Esophagus squamous epithelium (tissue), 5 donors: ENCODE measurements around the gene PHACTR1. TPM values are rescaled to one million over a fixed set of nuclear protein-coding genes. Genes with fewer than 3 reads are reported as not detected.

ENCODE experiments used
- DNase-seq: peaks from one replicate; lab custom pipeline; 2025; lab: John Stamatoyannopoulos, UW
- H3K27ac ChIP-seq, 4 donors: fragments of 200-600 bp; sonication (generic); one replicate each; pipeline ENCODE4 v1.5.1; 2016 to 2019; ENCODE audit warnings: mild to moderate bottlenecking in 1 of 4
- H3K27me3 ChIP-seq, 4 donors: fragments of 200-600 bp; sonication (generic); 1 replicate in 3 of 4; 2 replicates in 1 of 4; pipeline versions ENCODE4 v1.5.1 to v1.6.0; 2017 to 2021; ENCODE audit warnings: antibody characterized with exemption in 1 of 4
- H3K36me3 ChIP-seq, 3 donors: fragments of 200-600 bp; sonication (generic); one replicate each; pipeline ENCODE4 v1.5.1; 2016 to 2019
- H3K4me1 ChIP-seq, 3 donors: fragments of 200-600 bp; sonication (generic); one replicate each; pipeline ENCODE4 v1.5.1; 2017 to 2019
- H3K4me3 ChIP-seq, 4 donors: fragments of 200-600 bp; sonication (generic); 1 replicate in 3 of 4; 2 replicates in 1 of 4; pipeline ENCODE4 v1.5.1; 2016 to 2019; ENCODE audit warnings: mild to moderate bottlenecking in 2 of 4, moderate library complexity in 1 of 4
- H3K9me3 ChIP-seq, 3 donors: fragments of 200-600 bp; sonication (generic); one replicate each; pipeline ENCODE4 v1.5.1; 2016 to 2019
- POLR2A ChIP-seq, 4 donors: fragments of 450-650 bp; IDR thresholded peaks; one replicate each; pipeline ENCODE4 v1.6.1; 2017; ENCODE audit warnings: antibody characterized with exemption in 4 of 4, mild to moderate bottlenecking in 4 of 4, moderate library complexity in 3 of 4
- WGBS, 2 donors: methylation state at CpG; one replicate each; pipeline ENCODE4 v1.1.5; 2018; 5-methylcytosine and 5-hydroxymethylcytosine counted together
- intact Hi-C: fragments of 100-400 bp; cut with DNase I; formaldehyde crosslinking; loops from one replicate; pipeline ENCODE4 v1.15.0; 2022
- total RNA-seq, 4 donors: library from RNA; depleted of rRNA; stranded (reverse); fragments of >200 nt; gene quantifications; one replicate each; pipeline ENCODE4 v1.1.0, GENCODE V29; 2016
- TF ChIP-seq, protein P1 (sequence below), 6 experiments: fragments of 450-650 bp in 4 of 6; fragments of 200-600 bp in 2 of 6; sonication (generic) in 2 of 6; IDR thresholded peaks; one replicate each; pipeline ENCODE4 v1.5.1; 2016 to 2019; ENCODE audit warnings: antibody characterized with exemption in 6 of 6, mild to moderate bottlenecking in 4 of 6, moderate library complexity in 4 of 6
- donor health status: DM: yes; HTN: yes; CAD: no.

PHACTR1 gene
- total RNA-seq, 4 donors from 2014 or later: 1.5 to 7.2 (median 4.5) TPM

- no peak overlapping the region for H3K4me3 ChIP-seq
- DNase-seq: no peak
- no peaks in the 10 kb centered on the region for H3K27me3 ChIP-seq
- H3K4me1 ChIP-seq: no peaks in the 10 kb centered on the region
- intact Hi-C loops: no loop called here
- H3K27ac ChIP-seq: no peak overlapping the region
- 90 to 100% methylated on average over 2 of the region's 2 CpGs for WGBS, 2 donors
- peaks cover 0 to 9% (median 0%) of the 10 kb centered on the region in 3 donors for H3K9me3 ChIP-seq
- TF ChIP-seq, protein P1, sequence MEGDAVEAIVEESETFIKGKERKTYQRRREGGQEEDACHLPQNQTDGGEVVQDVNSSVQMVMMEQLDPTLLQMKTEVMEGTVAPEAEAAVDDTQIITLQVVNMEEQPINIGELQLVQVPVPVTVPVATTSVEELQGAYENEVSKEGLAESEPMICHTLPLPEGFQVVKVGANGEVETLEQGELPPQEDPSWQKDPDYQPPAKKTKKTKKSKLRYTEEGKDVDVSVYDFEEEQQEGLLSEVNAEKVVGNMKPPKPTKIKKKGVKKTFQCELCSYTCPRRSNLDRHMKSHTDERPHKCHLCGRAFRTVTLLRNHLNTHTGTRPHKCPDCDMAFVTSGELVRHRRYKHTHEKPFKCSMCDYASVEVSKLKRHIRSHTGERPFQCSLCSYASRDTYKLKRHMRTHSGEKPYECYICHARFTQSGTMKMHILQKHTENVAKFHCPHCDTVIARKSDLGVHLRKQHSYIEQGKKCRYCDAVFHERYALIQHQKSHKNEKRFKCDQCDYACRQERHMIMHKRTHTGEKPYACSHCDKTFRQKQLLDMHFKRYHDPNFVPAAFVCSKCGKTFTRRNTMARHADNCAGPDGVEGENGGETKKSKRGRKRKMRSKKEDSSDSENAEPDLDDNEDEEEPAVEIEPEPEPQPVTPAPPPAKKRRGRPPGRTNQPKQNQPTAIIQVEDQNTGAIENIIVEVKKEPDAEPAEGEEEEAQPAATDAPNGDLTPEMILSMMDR (IDR thresholded peaks at IDR 0.05): no peak
- TF ChIP-seq POLR2A (IDR thresholded peaks at IDR 0.05): no peak
- peaks cover 0 to 63% (median 10%) of the 10 kb centered on the region in 3 donors for H3K36me3 ChIP-seq
Measured at GRCh38 chr6:13290335-13290734, 573.8 kb downstream of the PHACTR1 start.

GRCh38 chr6:13292774-13293173 lies 576.2 kb downstream of the PHACTR1 start:
- peaks cover 0 to 70% (median 10%) of the 10 kb centered on the region in 3 donors for H3K36me3 ChIP-seq
- TF ChIP-seq POLR2A (IDR thresholded peaks at IDR 0.05): no peak
- TF ChIP-seq, protein P1 (IDR thresholded peaks at IDR 0.05): no peak

DNA sequence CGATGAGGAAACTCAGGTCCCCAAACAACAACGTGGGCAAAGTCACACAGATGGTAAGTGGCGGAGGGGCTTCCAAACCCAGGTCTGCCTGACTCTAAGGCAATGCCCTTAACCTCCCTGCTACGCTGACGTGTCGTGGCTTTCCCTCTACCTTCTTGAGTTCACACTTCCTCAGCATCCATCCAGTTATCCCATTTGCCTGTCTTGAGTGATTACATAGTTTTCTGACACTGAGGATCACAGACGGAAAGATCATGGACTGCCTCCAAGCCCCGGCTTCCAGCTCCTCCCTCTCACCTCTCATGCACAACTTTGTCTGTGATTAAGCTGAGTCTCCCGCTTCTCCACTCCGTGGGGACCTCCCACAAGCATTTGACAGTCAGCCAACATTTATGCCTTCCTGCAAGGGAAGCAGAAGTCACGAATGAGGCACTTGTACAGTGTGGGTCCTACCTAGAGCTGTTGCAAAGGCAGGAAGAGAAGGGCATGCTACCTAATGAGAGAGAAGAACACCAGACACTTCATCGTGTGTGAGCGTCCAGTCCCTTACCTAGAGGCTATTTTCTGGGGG lies 578.0 kb downstream of the PHACTR1 start:
- H3K27ac ChIP-seq: no peak overlapping the region
- H3K27me3 ChIP-seq: no peaks in the 10 kb centered on the region
- H3K4me3 ChIP-seq: no peak overlapping the region
- TF ChIP-seq POLR2A (IDR thresholded peaks at IDR 0.05): no peak
- TF ChIP-seq, protein P1 (IDR thresholded peaks at IDR 0.05): no peak
- WGBS, 2 donors: 74 to 88% methylated on average over 10 to 12 of the region's 13 CpGs
- DNase-seq: no peak
- peaks cover 0 to 83% (median 10%) of the 10 kb centered on the region in 3 donors for H3K36me3 ChIP-seq
- H3K9me3 ChIP-seq: no peaks in the 10 kb centered on the region
- intact Hi-C loops: no loop called here
- H3K4me1 ChIP-seq: no peaks in the 10 kb centered on the region

More at GRCh38 chr6:13292774-13293173, 576.2 kb downstream of the PHACTR1 start:
- Histone ChIP-seq H3K27ac (no peak overlapping the region), H3K9me3 (no peaks in the 10 kb centered on the region), H3K4me1 (no peaks in the 10 kb centered on the region), H3K27me3 (no peaks in the 10 kb centered on the region), H3K4me3 (no peak overlapping the region)
- DNase-seq: no peak
- 72 to 74% methylated on average over 3 to 4 of the region's 9 CpGs for WGBS, 2 donors
- intact Hi-C loops: no loop called here

GRCh38 chr6:13295576-13295975 lies 579.0 kb downstream of the PHACTR1 start:
- TF ChIP-seq, protein P1 (IDR thresholded peaks at IDR 0.05): no peak
- TF ChIP-seq POLR2A (IDR thresholded peaks at IDR 0.05): no peak
- no peak for DNase-seq
- intact Hi-C loops: no loop called here
- Histone ChIP-seq H3K4me3 (no peak overlapping the region), H3K27me3 (no peaks in the 10 kb centered on the region), H3K27ac (no peak overlapping the region), H3K36me3 (peaks cover 0 to 93% (median 10%) of the 10 kb centered on the region in 3 donors), H3K4me1 (no peaks in the 10 kb centered on the region), H3K9me3 (no peaks in the 10 kb centered on the region)
- WGBS, 2 donors: 94 to 100% methylated on average over 2 of the region's 11 CpGs

DNA sequence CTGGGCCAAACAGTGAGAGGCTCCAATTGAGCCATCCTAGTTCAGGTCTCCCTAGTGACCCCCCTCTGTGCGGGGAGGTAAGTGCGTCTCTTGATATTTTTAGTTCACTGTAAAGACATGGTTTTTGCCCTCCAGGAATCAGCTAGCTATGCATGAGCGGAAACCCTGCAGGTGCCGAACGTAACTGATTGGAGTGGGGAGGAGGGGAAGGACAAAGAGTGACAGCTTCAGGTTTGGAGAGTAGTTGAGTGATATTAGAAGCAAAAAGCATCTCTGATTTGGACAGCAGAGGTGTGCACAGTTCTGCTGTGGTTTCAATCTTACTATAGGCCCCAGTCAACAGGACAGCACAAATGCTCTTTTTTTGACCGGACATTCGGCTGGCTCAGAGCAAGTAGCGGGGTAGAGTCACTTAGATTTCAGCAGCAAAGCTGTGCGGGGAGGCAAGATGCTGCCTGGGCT lies 580.0 kb downstream of the PHACTR1 start:
- no peak for DNase-seq
- no peaks in the 10 kb centered on the region for H3K9me3 ChIP-seq
- peaks cover 0 to 97% (median 10%) of the 10 kb centered on the region in 3 donors for H3K36me3 ChIP-seq
- intact Hi-C loops: no loop called here
- 86 to 96% methylated on average over 5 to 7 of the region's 9 CpGs for WGBS, 2 donors
- TF ChIP-seq, protein P1 (IDR thresholded peaks at IDR 0.05): no peak
- no peak for TF ChIP-seq POLR2A (IDR thresholded peaks at IDR 0.05)
- no peak overlapping the region for H3K27ac ChIP-seq
- H3K4me3 ChIP-seq: no peak overlapping the region
- no peaks in the 10 kb centered on the region for H3K27me3 ChIP-seq
- no peaks in the 10 kb centered on the region for H3K4me1 ChIP-seq
